Astrocyte of the cerebellum (primary cell): ENCODE measurements around the gene POLR3B.

ENCODE experiments used
- DNase-seq: peaks from one replicate; pipeline ENCODE4 v3.0.0-alpha.2; 2011; ENCODE audit warnings: low read depth
- H3K4me3 ChIP-seq: 2 replicates; pipeline ENCODE4 v1.5.1; 2011; ENCODE audit warnings: mild to moderate bottlenecking, low read depth, low read length, moderate library complexity
- CTCF ChIP-seq: IDR thresholded peaks from 2 replicates; pipeline ENCODE4 v1.5.1; 2012; ENCODE audit warnings: low read length, low read depth, moderate library complexity, mild to moderate bottlenecking; ENCODE audit errors: missing control alignments
- in situ Hi-C: cut with HindIII; loops from 2 replicates; pipeline ENCODE4 v1.10.0; 2017; ENCODE audit warnings: low sequenced_read_pairs

Gene POLR3B

DNA sequence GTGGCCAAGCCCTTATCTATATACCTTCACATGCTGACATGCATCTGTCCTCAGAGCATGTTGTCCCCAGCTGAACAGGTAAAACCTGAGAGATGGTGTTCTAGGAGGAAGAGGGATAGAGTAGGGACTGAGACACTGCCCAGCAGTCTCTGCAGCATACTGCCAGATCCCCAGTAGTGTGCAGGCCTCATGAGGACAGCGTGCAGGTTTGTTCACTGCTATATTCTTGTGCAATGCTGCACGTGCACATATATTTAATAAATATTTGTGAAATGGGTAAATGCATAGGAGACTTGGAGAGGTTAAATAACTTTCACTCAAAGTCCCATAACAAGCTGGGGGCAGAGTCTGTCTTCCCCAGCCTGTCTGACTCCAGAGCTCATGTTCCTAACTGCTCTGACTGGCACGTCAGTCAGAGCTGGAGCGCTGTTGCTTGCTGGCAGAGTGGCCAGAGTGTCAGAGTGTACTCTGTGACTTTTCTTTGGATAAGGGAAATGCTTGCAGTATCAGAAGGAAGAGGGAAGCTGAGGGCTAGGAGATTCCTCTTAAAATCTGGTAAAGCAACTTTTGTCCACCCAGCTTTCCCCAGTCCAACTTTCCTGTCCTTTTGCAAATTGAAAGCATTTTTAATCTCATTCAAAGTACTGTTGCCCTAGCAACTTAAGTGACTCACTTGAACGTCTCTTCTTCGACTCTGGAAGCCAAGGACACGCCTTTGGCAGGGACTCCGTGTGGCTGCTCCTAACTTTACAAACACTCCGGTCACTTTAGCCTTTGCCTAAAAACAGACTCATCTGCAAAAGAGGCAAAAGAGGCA lies 14.9 kb upstream of the POLR3B start:
- in situ Hi-C loops = no loop called here
- H3K4me3 ChIP-seq = no peak overlapping the region
- TF ChIP-seq CTCF = no peak
- peak; percentile 19 for DNase-seq

- DNase-seq = no peak
- no peak overlapping the region for H3K4me3 ChIP-seq
- TF ChIP-seq CTCF = no peak
- in situ Hi-C loops = no loop called here
Observed at GRCh38 chr12:106343214-106343528, 14.4 kb upstream of the POLR3B start.

GRCh38 chr12:106344131-106344530 lies 13.4 kb upstream of the POLR3B start:
- H3K4me3 ChIP-seq = no peak overlapping the region
- in situ Hi-C loops = no loop called here
- no peak for TF ChIP-seq CTCF
- no peak for DNase-seq

DNA sequence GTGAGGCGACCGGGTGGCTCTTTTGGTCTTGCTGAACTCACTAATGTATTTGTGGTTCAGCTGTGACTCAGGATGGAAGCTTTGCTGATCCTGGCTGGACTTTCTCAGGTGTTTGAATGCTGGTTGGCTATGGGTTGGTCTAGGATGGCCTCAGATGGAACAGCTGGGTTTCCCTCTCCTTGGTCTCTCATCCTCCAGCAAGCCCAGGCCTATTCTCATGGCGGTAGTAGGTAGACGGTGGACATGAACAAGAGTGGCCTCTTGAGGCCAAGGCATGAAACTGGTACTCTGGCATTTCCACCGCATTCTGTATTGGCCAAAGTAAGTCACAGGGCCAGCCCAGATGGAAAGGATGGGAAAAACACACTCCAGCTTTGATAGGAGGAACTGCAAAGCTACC lies 11.8 kb upstream of the POLR3B start:
- TF ChIP-seq CTCF = peak; percentile 58
- H3K4me3 ChIP-seq = no peak overlapping the region
- peak; percentile 26 for DNase-seq
- in situ Hi-C loops = no loop called here

GRCh38 chr12:106348411-106348810 lies 9.1 kb upstream of the POLR3B start:
- H3K4me3 ChIP-seq = no peak overlapping the region
- no peak for TF ChIP-seq CTCF
- no peak for DNase-seq
- in situ Hi-C loops = no loop called here

DNA sequence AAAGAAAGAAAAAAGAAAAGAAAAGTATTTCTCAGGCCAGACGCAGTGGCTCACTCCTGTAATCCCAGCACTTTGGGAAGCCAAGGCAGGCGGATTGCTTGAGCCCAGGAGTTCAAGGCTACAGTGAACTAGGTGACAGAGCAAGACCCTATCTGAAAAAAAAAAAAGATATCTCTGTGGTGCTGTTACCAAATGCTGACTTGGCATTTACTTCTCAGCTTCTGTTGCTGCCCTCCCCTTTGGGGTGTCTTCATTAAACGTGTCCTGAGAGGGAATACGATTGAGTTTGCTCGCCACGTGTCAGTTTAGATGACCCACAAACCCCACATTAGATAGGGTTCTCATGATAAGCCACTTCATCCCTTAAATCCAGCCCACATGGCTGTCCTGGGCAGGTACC lies 4.4 kb upstream of the POLR3B start:
- DNase-seq = no peak
- H3K4me3 ChIP-seq = no peak overlapping the region
- no peak for TF ChIP-seq CTCF
- in situ Hi-C loops = no loop called here
